Measurements from ENCODE around the gene SPTBN4. TPM values are rescaled to one million over a fixed set of nuclear protein-coding genes. Genes with fewer than 3 reads are reported as not detected.
A peak's percentile ranks its signal among the peaks of the same experiment; 100 is the strongest.
"Not testable (repeated sequence)": the region's sequence is repeated elsewhere in the genome, so short reads cannot be mapped to it uniquely, and the experiment has no call there.

SPTBN4 gene
- total RNA-seq, 1 experiment from 2014 or later, result 0.63 TPM

DNA sequence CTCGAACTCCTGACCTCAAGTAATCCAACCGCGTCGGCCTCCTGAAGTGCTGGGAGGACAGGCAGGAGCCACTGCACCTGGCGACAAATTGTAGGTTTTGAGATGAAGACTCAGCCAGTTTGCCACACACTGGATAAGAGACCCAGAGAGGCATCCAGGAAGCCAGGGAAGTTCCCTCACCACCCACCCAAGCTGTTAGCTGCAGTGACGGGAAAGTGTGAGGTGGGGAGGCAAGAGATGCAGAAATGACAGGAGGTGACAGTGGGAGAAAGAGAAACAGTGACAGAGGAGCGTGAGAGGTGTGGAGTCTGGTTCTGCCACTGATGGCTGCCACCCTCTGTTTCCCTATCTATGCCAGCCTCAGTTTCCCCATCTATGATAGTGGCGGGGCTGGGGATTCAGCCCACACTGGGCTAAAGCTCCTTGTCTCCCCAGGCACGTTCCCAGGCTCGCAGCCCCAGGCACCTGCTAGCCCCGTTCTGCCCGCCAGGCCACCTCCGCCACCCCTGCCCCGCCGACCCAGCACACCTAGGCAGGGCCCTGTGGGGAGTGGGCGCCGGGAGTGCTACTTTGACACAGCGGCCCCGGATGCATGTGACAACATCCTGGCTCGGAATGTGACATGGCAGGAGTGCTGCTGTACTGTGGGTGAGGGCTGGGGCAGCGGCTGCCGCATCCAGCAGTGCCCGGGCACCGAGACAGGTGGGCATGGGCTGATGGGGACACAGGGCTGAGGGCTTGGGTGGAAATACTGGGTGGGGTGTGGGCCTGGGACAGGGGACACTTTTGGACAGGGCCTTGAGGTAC is 155.4 kb downstream of the SPTBN4 start:
- H3K9me3 Mint-ChIP-seq (ENCODE audit: unreplicated experiment), result no peaks in the 10 kb centered on the region
- no peaks in the 10 kb centered on the region for H3K4me1 Mint-ChIP-seq (ENCODE audit: insufficient read depth, unreplicated experiment)
- TF ChIP-seq, protein P1, sequence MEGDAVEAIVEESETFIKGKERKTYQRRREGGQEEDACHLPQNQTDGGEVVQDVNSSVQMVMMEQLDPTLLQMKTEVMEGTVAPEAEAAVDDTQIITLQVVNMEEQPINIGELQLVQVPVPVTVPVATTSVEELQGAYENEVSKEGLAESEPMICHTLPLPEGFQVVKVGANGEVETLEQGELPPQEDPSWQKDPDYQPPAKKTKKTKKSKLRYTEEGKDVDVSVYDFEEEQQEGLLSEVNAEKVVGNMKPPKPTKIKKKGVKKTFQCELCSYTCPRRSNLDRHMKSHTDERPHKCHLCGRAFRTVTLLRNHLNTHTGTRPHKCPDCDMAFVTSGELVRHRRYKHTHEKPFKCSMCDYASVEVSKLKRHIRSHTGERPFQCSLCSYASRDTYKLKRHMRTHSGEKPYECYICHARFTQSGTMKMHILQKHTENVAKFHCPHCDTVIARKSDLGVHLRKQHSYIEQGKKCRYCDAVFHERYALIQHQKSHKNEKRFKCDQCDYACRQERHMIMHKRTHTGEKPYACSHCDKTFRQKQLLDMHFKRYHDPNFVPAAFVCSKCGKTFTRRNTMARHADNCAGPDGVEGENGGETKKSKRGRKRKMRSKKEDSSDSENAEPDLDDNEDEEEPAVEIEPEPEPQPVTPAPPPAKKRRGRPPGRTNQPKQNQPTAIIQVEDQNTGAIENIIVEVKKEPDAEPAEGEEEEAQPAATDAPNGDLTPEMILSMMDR (IDR thresholded peaks at IDR 0.05; ENCODE audit: unreplicated experiment), result no peak
- no TSS peak for BruUV-seq (replicated peaks)
- peaks cover 40% of the 10 kb centered on the region for H3K36me3 Mint-ChIP-seq (ENCODE audit: insufficient read depth, unreplicated experiment)
- intact Hi-C loops (cut with micrococcal nuclease), result no loop called here
- DNase-seq (ENCODE audit: unreplicated experiment), result no peak
- H3K27ac Mint-ChIP-seq (ENCODE audit: low read depth, unreplicated experiment), result no peak overlapping the region
- no peak overlapping the region for H3K4me3 Mint-ChIP-seq (ENCODE audit: unreplicated experiment)
- CTCF ChIA-PET, result interaction anchor here (0.6 to 5.1 kb wide), 5 partner anchors 8 to 158 kb away, joined by 3 to 48 read pairs (median 4); no protein-coding TSS in a partner anchor
- H3K27me3 Mint-ChIP-seq (ENCODE audit: insufficient read depth, unreplicated experiment), result no peaks in the 10 kb centered on the region
- POLR2A ChIA-PET, result no interaction called here

DNA sequence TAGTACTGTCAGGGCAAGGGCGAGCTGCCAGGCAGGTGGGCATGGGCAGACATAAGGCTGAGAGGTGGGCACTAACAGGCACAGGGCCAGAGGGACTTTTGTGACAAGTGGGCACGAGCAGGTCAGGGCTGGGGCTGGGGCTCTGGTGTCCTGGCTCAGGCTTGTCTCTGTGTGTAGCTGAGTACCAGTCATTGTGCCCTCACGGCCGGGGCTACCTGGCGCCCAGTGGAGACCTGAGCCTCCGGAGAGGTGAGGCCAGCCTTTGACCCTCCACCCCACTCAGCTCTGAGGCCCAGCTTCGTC is 155.9 kb downstream of the SPTBN4 start:
- H3K4me1 Mint-ChIP-seq (ENCODE audit: insufficient read depth, unreplicated experiment), result no peaks in the 10 kb centered on the region
- ChIA-PET POLR2A (no interaction called here), CTCF (interaction anchor here (5.1 kb wide), 1 partner anchor 12 kb away, joined by 48 read pairs; no protein-coding TSS in a partner anchor)
- H3K36me3 Mint-ChIP-seq (ENCODE audit: insufficient read depth, unreplicated experiment), result peaks cover 40% of the 10 kb centered on the region
- BruUV-seq (replicated peaks), result no TSS peak
- no peaks in the 10 kb centered on the region for H3K9me3 Mint-ChIP-seq (ENCODE audit: unreplicated experiment)
- no peak overlapping the region for H3K27ac Mint-ChIP-seq (ENCODE audit: low read depth, unreplicated experiment)
- no peaks in the 10 kb centered on the region for H3K27me3 Mint-ChIP-seq (ENCODE audit: insufficient read depth, unreplicated experiment)
- TF ChIP-seq, protein P1 (IDR thresholded peaks at IDR 0.05; ENCODE audit: unreplicated experiment), result no peak
- no peak overlapping the region for H3K4me3 Mint-ChIP-seq (ENCODE audit: unreplicated experiment)
- no peak for DNase-seq (ENCODE audit: unreplicated experiment)
- intact Hi-C loops (cut with micrococcal nuclease), result no loop called here

DNA sequence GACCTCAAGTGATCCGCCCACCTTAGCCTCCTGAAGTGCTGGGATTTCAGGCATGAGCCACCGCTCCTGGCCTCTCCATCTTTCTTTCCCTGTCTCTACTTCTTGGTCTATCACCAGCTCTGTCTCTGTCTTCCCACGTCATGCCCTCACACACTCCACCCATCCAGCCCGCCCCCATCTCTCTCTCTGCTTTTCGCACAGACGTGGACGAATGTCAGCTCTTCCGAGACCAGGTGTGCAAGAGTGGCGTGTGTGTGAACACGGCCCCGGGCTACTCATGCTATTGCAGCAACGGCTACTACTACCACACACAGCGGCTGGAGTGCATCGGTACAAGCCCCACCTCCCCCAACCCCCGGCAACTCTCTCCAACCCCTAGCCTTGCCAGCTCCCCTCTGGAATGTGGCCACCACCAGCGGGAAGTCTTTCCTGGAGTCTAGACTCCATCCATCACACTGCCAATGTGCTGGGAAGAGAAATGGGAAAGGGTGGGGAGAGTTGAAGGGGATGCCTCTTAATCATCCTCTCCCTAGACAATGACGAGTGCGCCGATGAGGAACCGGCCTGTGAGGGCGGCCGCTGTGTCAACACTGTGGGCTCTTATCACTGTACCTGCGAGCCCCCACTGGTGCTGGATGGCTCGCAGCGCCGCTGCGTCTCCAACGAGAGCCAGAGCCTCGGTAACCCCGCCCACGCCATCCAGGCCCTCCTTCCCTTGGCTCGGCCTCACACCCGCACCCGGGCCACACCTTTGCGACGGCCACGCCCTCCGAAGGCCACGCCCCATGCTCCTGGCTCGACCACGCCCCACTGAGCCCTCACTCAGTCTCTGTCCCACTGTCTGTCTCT is 156.8 kb downstream of the SPTBN4 start:
- TF ChIP-seq, protein P1 (IDR thresholded peaks at IDR 0.05; ENCODE audit: unreplicated experiment), result no peak
- ChIA-PET POLR2A (interaction anchor here (1.4 kb wide), 1 partner anchor 11 kb away, joined by 3 read pairs; no protein-coding TSS in a partner anchor), CTCF (interaction anchor here (0.7 to 5.1 kb wide), 5 partner anchors 8 to 59 kb away, joined by 3 to 48 read pairs (median 3); no protein-coding TSS in a partner anchor)
- peak; percentile 43 for DNase-seq (ENCODE audit: unreplicated experiment)
- BruUV-seq (replicated peaks), result no TSS peak
- H3K27ac Mint-ChIP-seq (ENCODE audit: low read depth, unreplicated experiment), result no peak overlapping the region
- no peak overlapping the region for H3K4me3 Mint-ChIP-seq (ENCODE audit: unreplicated experiment)
- no peaks in the 10 kb centered on the region for H3K4me1 Mint-ChIP-seq (ENCODE audit: insufficient read depth, unreplicated experiment)
- intact Hi-C loops (cut with micrococcal nuclease), result no loop called here
- no peaks in the 10 kb centered on the region for H3K27me3 Mint-ChIP-seq (ENCODE audit: insufficient read depth, unreplicated experiment)
- H3K9me3 Mint-ChIP-seq (ENCODE audit: unreplicated experiment), result no peaks in the 10 kb centered on the region
- H3K36me3 Mint-ChIP-seq (ENCODE audit: insufficient read depth, unreplicated experiment), result peaks cover 34% of the 10 kb centered on the region

DNA sequence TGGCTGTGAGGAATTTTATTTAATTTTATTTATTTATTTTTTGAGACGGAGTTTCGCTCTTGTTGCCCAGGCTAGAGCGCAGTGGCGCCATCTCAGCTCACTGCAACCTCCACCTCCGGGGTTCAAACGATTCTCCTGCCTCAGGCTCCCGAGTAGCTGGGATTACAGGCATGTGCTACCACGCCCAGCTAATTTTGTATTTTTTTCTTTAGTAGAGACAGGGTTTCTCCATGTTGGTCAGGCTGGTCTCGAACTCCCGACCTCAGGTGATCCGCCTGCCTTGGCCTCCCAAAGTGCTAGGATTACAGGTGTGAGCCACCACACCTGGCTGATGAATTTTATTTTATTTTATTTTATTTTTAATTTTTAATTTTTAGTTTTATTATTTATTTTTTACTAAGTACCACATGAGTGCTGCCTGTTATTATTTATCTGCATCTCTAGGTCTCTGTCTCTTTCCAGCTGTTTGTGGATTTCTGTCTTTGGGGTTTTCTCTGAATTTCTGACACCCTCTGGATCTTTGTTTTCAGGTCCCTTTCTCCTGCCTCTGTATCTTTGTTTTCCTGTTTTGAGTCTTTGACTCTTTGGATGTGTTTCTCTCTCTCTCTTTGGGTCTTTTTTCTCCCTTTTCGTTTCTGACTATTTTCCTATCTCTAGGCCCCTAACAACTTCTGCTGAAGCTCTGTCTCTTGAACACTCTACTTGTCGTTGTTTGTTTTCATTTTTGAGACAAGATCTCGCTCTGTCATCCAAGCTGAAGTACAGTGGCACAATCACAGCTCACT is 157.8 kb downstream of the SPTBN4 start:
- intact Hi-C loops (cut with micrococcal nuclease), result not testable (repeated sequence)

More for the DNA sequence above, 157.8 kb downstream of the SPTBN4 start:
- CTCF ChIA-PET, result interaction anchor here (0.6 to 1.1 kb wide), 4 partner anchors 9 to 25 kb away, joined by 3 to 5 read pairs (median 4); no protein-coding TSS in a partner anchor
- not testable (repeated sequence) for H3K4me3 Mint-ChIP-seq (ENCODE audit: unreplicated experiment); H3K27ac Mint-ChIP-seq (ENCODE audit: low read depth, unreplicated experiment); DNase-seq (ENCODE audit: unreplicated experiment); H3K9me3 Mint-ChIP-seq (ENCODE audit: unreplicated experiment); H3K27me3 Mint-ChIP-seq (ENCODE audit: insufficient read depth, unreplicated experiment); H3K4me1 Mint-ChIP-seq (ENCODE audit: insufficient read depth, unreplicated experiment); BruUV-seq (replicated peaks)
- POLR2A ChIA-PET, result interaction anchor here (0.7 to 1.4 kb wide), 3 partner anchors 9 to 476 kb away, joined by 3 to 4 read pairs (median 3); no protein-coding TSS in a partner anchor
- peaks cover 27% of the 10 kb centered on the region for H3K36me3 Mint-ChIP-seq (ENCODE audit: insufficient read depth, unreplicated experiment)
